Keratinocyte (primary cell): ENCODE results near the gene LTF. TPM values are rescaled to one million over a fixed set of nuclear protein-coding genes. Genes with fewer than 3 reads are reported as not detected.
A peak's percentile ranks its signal among the peaks of the same experiment; 100 is the strongest.

Experiments used
- DNase-seq: peaks from one replicate; pipeline ENCODE4 v3.0.0-alpha.2; 2011; ENCODE audit warnings: low read depth, missing footprints, low spot score
- FAIRE-seq: peaks from 2 replicates; lab custom pipeline; 2011; peaks lifted over from hg19 to GRCh38; lab: Jason Lieb, UNC
- H2AFZ ChIP-seq: 2 replicates; pipeline ENCODE4 v1.6.0; 2012; ENCODE audit warnings: low read length, control low read depth, inconsistent platforms; ENCODE audit not compliant: control insufficient read depth
- H3K27ac ChIP-seq: 2 replicates; pipeline ENCODE4 v1.5.1; 2011; ENCODE audit warnings: low read length; ENCODE audit not compliant: control insufficient read depth, insufficient read depth
- H3K27me3 ChIP-seq: 3 replicates; pipeline ENCODE4 v1.6.0; 2011; ENCODE audit warnings: low read length; ENCODE audit not compliant: control insufficient read depth, insufficient read depth; ENCODE audit errors: extremely low read depth
- H3K36me3 ChIP-seq, 2 experiments: 2 replicates in 1 of 2; 3 replicates in 1 of 2; pipeline ENCODE4 v1.5.1; 2011; ENCODE audit warnings: low read length in 2 of 2, mild to moderate bottlenecking in 1 of 2; ENCODE audit not compliant: control insufficient read depth in 2 of 2, insufficient read depth in 2 of 2; ENCODE audit errors: extremely low read depth in 1 of 2
- H3K4me1 ChIP-seq: 3 replicates; pipeline ENCODE4 v1.5.1; 2011; ENCODE audit warnings: low read length; ENCODE audit not compliant: control insufficient read depth, insufficient read depth; ENCODE audit errors: extremely low read depth
- H3K4me2 ChIP-seq: 3 replicates; pipeline ENCODE4 v1.6.0; 2011; ENCODE audit warnings: low read depth, low read length; ENCODE audit not compliant: control insufficient read depth, insufficient read depth; ENCODE audit errors: extremely low read depth
- H3K4me3 ChIP-seq, 3 experiments: fragments of 200-600 bp in 1 of 3; sonication (generic) in 1 of 3; 2 replicates in 2 of 3; 3 replicates in 1 of 3; pipeline ENCODE4 v1.5.1; 2011 to 2016; ENCODE audit warnings: low read length in 3 of 3, mild to moderate bottlenecking in 3 of 3, control low read depth in 2 of 3, inconsistent platforms in 1 of 3, low read depth in 1 of 3, mixed read lengths in 1 of 3, mixed run types in 1 of 3, moderate library complexity in 1 of 3; ENCODE audit not compliant: control insufficient read depth in 2 of 3, insufficient read depth in 2 of 3; ENCODE audit errors: extremely low read depth in 1 of 3
- H3K79me2 ChIP-seq: 2 replicates; pipeline ENCODE4 v1.6.0; 2012; ENCODE audit warnings: low read length; ENCODE audit not compliant: control insufficient read depth, insufficient read depth
- H3K9ac ChIP-seq: 3 replicates; pipeline ENCODE4 v1.6.0; 2011; ENCODE audit warnings: low read length; ENCODE audit not compliant: control insufficient read depth, insufficient read depth; ENCODE audit errors: extremely low read depth
- H3K9me1 ChIP-seq: 3 replicates; pipeline ENCODE4 v1.6.0; 2011; ENCODE audit warnings: low read length; ENCODE audit not compliant: control insufficient read depth, insufficient read depth; ENCODE audit errors: extremely low read depth
- H3K9me3 ChIP-seq: 2 replicates; pipeline ENCODE4 v1.5.1; 2012; ENCODE audit warnings: low read depth, low read length; ENCODE audit not compliant: control insufficient read depth
- H4K20me1 ChIP-seq: 3 replicates; pipeline ENCODE4 v1.6.0; 2011; ENCODE audit warnings: low read length; ENCODE audit not compliant: control insufficient read depth, insufficient read depth; ENCODE audit errors: extremely low read depth
- EZH2 ChIP-seq: IDR thresholded peaks from one replicate; pipeline ENCODE4 v1.6.1; 2012; ENCODE audit warnings: inconsistent platforms, mild to moderate bottlenecking, low read length, moderate library complexity
- dilution Hi-C: fragments of 300-500 bp; cut with MboI; formaldehyde crosslinking; loops from one replicate; pipeline ENCODE4 v1.7.0; 2020; ENCODE audit warnings: low sequenced_read_pairs; ENCODE audit not compliant: extremely low pct_ligation_motif_present
- polyA plus RNA-seq, 5 experiments: library from polyadenylated mRNA; depleted of rRNA in 3 of 5; stranded (reverse) in 3 of 5; stranded (forward) in 1 of 5; unstranded in 1 of 5; fragments of >200 nt; gene quantifications; 1 replicate in 1 of 5; 2 replicates in 3 of 5; 3 replicates in 1 of 5; pipeline versions ENCODE4 v1.2.1 to v1.2.3, GENCODE V29; 2011 to 2012; ENCODE audit warnings: missing spikeins in 2 of 5, low read depth in 1 of 5, low replicate concordance in 1 of 5
- TF ChIP-seq, protein P1 (sequence below), 3 experiments: IDR thresholded peaks in 1 of 3; conservative IDR thresholded peaks in 1 of 3; optimal IDR thresholded peaks in 1 of 3; 2 replicates in 2 of 3; 3 replicates in 1 of 3; pipeline versions ENCODE3 to v1.5.1; 2011; ENCODE audit warnings: low read length in 3 of 3, mild to moderate bottlenecking in 3 of 3, moderate library complexity in 2 of 3, control low read depth in 1 of 3, inconsistent platforms in 1 of 3; ENCODE audit not compliant: insufficient read depth in 2 of 3; ENCODE audit errors: extremely low read depth in 1 of 3

The LTF gene
- polyA plus RNA-seq, 1 donor (not counting 4 experiments of a cell fraction or from before 2014, with no cell fraction given): not detected

- Histone ChIP-seq H3K9me1 (no peaks in the 10 kb centered on the region), H3K4me2 (no peak overlapping the region), H3K27ac (peak overlapping the region; percentile 71), H3K4me1 (peaks cover 28% of the 10 kb centered on the region), H2AFZ (no peak overlapping the region), H3K79me2 (no peaks in the 10 kb centered on the region), H3K36me3 (no peaks in the 10 kb centered on the region), H4K20me1 (no peaks in the 10 kb centered on the region), H3K9me3 (no peaks in the 10 kb centered on the region), H3K4me3 (no peak overlapping the region), H3K9ac (peak overlapping the region; percentile 51), H3K27me3 (no peaks in the 10 kb centered on the region)
- dilution Hi-C loops: no loop called here
- no peak for TF ChIP-seq EZH2
- TF ChIP-seq, protein P1, sequence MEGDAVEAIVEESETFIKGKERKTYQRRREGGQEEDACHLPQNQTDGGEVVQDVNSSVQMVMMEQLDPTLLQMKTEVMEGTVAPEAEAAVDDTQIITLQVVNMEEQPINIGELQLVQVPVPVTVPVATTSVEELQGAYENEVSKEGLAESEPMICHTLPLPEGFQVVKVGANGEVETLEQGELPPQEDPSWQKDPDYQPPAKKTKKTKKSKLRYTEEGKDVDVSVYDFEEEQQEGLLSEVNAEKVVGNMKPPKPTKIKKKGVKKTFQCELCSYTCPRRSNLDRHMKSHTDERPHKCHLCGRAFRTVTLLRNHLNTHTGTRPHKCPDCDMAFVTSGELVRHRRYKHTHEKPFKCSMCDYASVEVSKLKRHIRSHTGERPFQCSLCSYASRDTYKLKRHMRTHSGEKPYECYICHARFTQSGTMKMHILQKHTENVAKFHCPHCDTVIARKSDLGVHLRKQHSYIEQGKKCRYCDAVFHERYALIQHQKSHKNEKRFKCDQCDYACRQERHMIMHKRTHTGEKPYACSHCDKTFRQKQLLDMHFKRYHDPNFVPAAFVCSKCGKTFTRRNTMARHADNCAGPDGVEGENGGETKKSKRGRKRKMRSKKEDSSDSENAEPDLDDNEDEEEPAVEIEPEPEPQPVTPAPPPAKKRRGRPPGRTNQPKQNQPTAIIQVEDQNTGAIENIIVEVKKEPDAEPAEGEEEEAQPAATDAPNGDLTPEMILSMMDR (optimal IDR thresholded peaks at IDR 0.05 in 1 of 3, IDR thresholded peaks at IDR 0.05 in 1 of 3, conservative IDR thresholded peaks at IDR 0.05 in 1 of 3; ENCODE audit: extremely low read depth in 1 of 3, insufficient read depth in 2 of 3, low read length in 3 of 3): no peak
- FAIRE-seq (peak; percentile 68), DNase-seq (peak; percentile 75)
Measured at GRCh38 chr3:46423588-46423987, 41.1 kb downstream of the LTF start.

DNA sequence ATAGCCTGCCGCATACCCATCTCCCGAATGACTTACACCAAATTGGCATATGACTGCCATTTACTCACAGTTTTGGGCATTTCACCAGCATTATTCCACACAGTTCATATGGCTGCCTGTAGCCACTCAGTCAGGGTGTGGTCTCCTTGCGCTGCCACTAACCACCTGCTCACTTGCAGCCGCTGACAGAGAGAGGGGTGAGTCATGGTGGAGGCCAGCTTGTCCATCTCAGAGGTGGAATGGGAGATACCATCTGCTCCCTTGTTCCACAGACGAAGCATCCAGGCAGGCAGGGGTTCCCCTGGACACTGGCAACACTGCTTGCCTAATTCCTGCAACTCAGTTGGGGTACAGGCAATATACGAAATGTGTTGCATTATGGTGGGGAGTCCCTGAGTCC is 42.1 kb downstream of the LTF start:
- Histone ChIP-seq H2AFZ (no peak overlapping the region), H3K4me3 (no peak overlapping the region), H3K4me2 (no peak overlapping the region), H4K20me1 (no peaks in the 10 kb centered on the region), H3K79me2 (no peaks in the 10 kb centered on the region), H3K9ac (no peak overlapping the region), H3K27me3 (no peaks in the 10 kb centered on the region), H3K9me3 (no peaks in the 10 kb centered on the region), H3K36me3 (no peaks in the 10 kb centered on the region), H3K9me1 (no peaks in the 10 kb centered on the region), H3K4me1 (peaks cover 27% of the 10 kb centered on the region), H3K27ac (peak overlapping the region; percentile 71)
- DNase-seq (peak; percentile 92), FAIRE-seq (peak; percentile 84)
- dilution Hi-C loops: no loop called here
- TF ChIP-seq EZH2: no peak
- TF ChIP-seq, protein P1 (optimal IDR thresholded peaks at IDR 0.05 in 1 of 3, IDR thresholded peaks at IDR 0.05 in 1 of 3, conservative IDR thresholded peaks at IDR 0.05 in 1 of 3; ENCODE audit: extremely low read depth in 1 of 3, insufficient read depth in 2 of 3, low read length in 3 of 3): no peak
